Esophagus squamous epithelium (tissue), 4 donors: ENCODE measurements around the gene IGF1R.

Experiments used
- POLR2A ChIP-seq, 4 donors: fragments of 450-650 bp; IDR thresholded peaks; one replicate each; pipeline ENCODE4 v1.6.1; 2017; ENCODE audit warnings: antibody characterized with exemption in 4 of 4, mild to moderate bottlenecking in 4 of 4, moderate library complexity in 3 of 4
- TF ChIP-seq, protein P1 (sequence below), 6 experiments: fragments of 450-650 bp in 4 of 6; fragments of 200-600 bp in 2 of 6; sonication (generic) in 2 of 6; IDR thresholded peaks; one replicate each; pipeline ENCODE4 v1.5.1; 2016 to 2019; ENCODE audit warnings: antibody characterized with exemption in 6 of 6, mild to moderate bottlenecking in 4 of 6, moderate library complexity in 4 of 6

GRCh38 chr15:98786717-98787116 is 138.4 kb downstream of the IGF1R start:
- TF ChIP-seq, protein P1, sequence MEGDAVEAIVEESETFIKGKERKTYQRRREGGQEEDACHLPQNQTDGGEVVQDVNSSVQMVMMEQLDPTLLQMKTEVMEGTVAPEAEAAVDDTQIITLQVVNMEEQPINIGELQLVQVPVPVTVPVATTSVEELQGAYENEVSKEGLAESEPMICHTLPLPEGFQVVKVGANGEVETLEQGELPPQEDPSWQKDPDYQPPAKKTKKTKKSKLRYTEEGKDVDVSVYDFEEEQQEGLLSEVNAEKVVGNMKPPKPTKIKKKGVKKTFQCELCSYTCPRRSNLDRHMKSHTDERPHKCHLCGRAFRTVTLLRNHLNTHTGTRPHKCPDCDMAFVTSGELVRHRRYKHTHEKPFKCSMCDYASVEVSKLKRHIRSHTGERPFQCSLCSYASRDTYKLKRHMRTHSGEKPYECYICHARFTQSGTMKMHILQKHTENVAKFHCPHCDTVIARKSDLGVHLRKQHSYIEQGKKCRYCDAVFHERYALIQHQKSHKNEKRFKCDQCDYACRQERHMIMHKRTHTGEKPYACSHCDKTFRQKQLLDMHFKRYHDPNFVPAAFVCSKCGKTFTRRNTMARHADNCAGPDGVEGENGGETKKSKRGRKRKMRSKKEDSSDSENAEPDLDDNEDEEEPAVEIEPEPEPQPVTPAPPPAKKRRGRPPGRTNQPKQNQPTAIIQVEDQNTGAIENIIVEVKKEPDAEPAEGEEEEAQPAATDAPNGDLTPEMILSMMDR (IDR thresholded peaks at IDR 0.05), result no peak
- no peak for TF ChIP-seq POLR2A (IDR thresholded peaks at IDR 0.05)
